WTC11 (cell line): ENCODE measurements around the gene PCBP1. TPM values are rescaled to one million over a fixed set of nuclear protein-coding genes. Genes with fewer than 3 reads are reported as not detected.

Experiments used
- ARID4B ChIP-seq: sonication (generic); formaldehyde crosslinking; IDR thresholded peaks from 2 replicates; pipeline ENCODE4 v1.8.0; 2023; ENCODE audit warnings: missing genetic modification reagents, mild to moderate bottlenecking, borderline replicate concordance
- CREB1 ChIP-seq: sonication (generic); formaldehyde crosslinking; IDR thresholded peaks from 2 replicates; pipeline ENCODE4 v1.8.0; 2023; ENCODE audit warnings: mild to moderate bottlenecking, missing genetic modification reagents
- ERG ChIP-seq: fragments of 250-450 bp; sonication (Bioruptor Pico); IDR thresholded peaks from 2 replicates; pipeline ENCODE4 v1.8.0; 2021; ENCODE audit warnings: mild to moderate bottlenecking
- FOXK1 ChIP-seq: sonication (generic); formaldehyde crosslinking; IDR thresholded peaks from 2 replicates; pipeline ENCODE4 v1.8.0; 2022; ENCODE audit warnings: mild to moderate bottlenecking, moderate library complexity, missing genetic modification reagents
- FOXP1 ChIP-seq: sonication (generic); formaldehyde crosslinking; IDR thresholded peaks from 2 replicates; pipeline ENCODE4 v1.8.0; 2022; ENCODE audit warnings: missing genetic modification reagents, mild to moderate bottlenecking, moderate library complexity, borderline replicate concordance
- GTF2I ChIP-seq: fragments of 250-450 bp; sonication (Bioruptor Pico); conservative IDR thresholded peaks from 2 replicates; pipeline ENCODE4 v1.4.0; 2021; ENCODE audit warnings: mild to moderate bottlenecking
- MLX ChIP-seq: sonication (generic); formaldehyde crosslinking; IDR thresholded peaks from 2 replicates; pipeline ENCODE4 v1.8.1; 2023; ENCODE audit warnings: mild to moderate bottlenecking, missing genetic modification reagents, moderate library complexity
- NFATC4 ChIP-seq: fragments of 250-450 bp; sonication (Bioruptor Pico); IDR thresholded peaks from 2 replicates; pipeline ENCODE4 v1.9.0; 2021; ENCODE audit warnings: mild to moderate bottlenecking
- NR2C2 ChIP-seq: sonication (generic); formaldehyde crosslinking; IDR thresholded peaks from 2 replicates; pipeline ENCODE4 v1.8.0; 2022; ENCODE audit warnings: mild to moderate bottlenecking, missing genetic modification reagents
- PREB ChIP-seq: sonication (generic); formaldehyde crosslinking; IDR thresholded peaks from 2 replicates; pipeline ENCODE4 v1.8.1; 2022; ENCODE audit warnings: mild to moderate bottlenecking, missing genetic modification reagents, moderate library complexity, borderline replicate concordance
- PRRX2 ChIP-seq: fragments of 250-450 bp; sonication (Bioruptor Pico); IDR thresholded peaks from 2 replicates; pipeline ENCODE4 v1.8.0; 2021; ENCODE audit warnings: mild to moderate bottlenecking
- RORB ChIP-seq: fragments of 250-450 bp; sonication (Bioruptor Pico); IDR thresholded peaks from 2 replicates; pipeline ENCODE4 v1.9.0; 2021; ENCODE audit warnings: mild to moderate bottlenecking
- STAT6 ChIP-seq: sonication (generic); formaldehyde crosslinking; conservative IDR thresholded peaks from 2 replicates; pipeline ENCODE4 v1.8.1; 2023; ENCODE audit warnings: mild to moderate bottlenecking, low read depth, missing genetic modification reagents, moderate library complexity
- TEAD1 ChIP-seq: sonication (generic); formaldehyde crosslinking; IDR thresholded peaks from 2 replicates; pipeline ENCODE4 v1.8.0; 2022; ENCODE audit warnings: mild to moderate bottlenecking, missing genetic modification reagents
- ZBTB21 ChIP-seq: sonication (generic); formaldehyde crosslinking; IDR thresholded peaks from 2 replicates; pipeline ENCODE4 v1.8.1; 2023; ENCODE audit warnings: mild to moderate bottlenecking, missing genetic modification reagents, borderline replicate concordance
- ZNF138 ChIP-seq: sonication (generic); formaldehyde crosslinking; conservative IDR thresholded peaks from 2 replicates; pipeline ENCODE4 v1.8.1; 2022; ENCODE audit warnings: mild to moderate bottlenecking, moderate library complexity, missing genetic modification reagents
- ZNF281 ChIP-seq: sonication (generic); formaldehyde crosslinking; IDR thresholded peaks from 2 replicates; pipeline ENCODE4 v1.8.0; 2023; ENCODE audit warnings: mild to moderate bottlenecking, missing genetic modification reagents
- ZNF396 ChIP-seq: fragments of 250-450 bp; sonication (Bioruptor Pico); IDR thresholded peaks from 2 replicates; pipeline ENCODE4 v1.8.0; 2021; ENCODE audit warnings: mild to moderate bottlenecking, moderate library complexity, borderline replicate concordance
- ZNF423 ChIP-seq: fragments of 250-450 bp; sonication (Bioruptor Pico); IDR thresholded peaks from 2 replicates; pipeline ENCODE4 v2.1.2; 2022; ENCODE audit warnings: mild to moderate bottlenecking, moderate library complexity
- ZNF425 ChIP-seq: fragments of 250-450 bp; sonication (Bioruptor Pico); conservative IDR thresholded peaks from 2 replicates; pipeline ENCODE4 v1.9.0; 2021; ENCODE audit warnings: mild to moderate bottlenecking
- ZSCAN18 ChIP-seq: fragments of 250-450 bp; sonication (Bioruptor Pico); IDR thresholded peaks from 2 replicates; pipeline ENCODE4 v2.1.2; 2022; ENCODE audit warnings: mild to moderate bottlenecking, moderate library complexity
- total RNA-seq: library from RNA; stranded (reverse); gene quantifications from 3 replicates; pipeline ENCODE4 v1.2.3, GENCODE V29; 2021

The PCBP1 gene
- total RNA-seq, 1 experiment from 2014 or later = 489 TPM

- TF ChIP-seq PREB = 0 out of 2 replicates have a peak, but pooled peaks have one; percentile 53
- TF ChIP-seq ZNF425 (CRISPR knock-in tag) = 0 out of 2 replicates have a peak, but pooled peaks have one; percentile 79
- no peak for TF ChIP-seq ZNF138
- TF ChIP-seq FOXK1 (CRISPR knock-in tag) = no peak; the same call in 1 of the 2 replicates
- TF ChIP-seq MLX (CRISPR knock-in tag) = no peak
- no peak for TF ChIP-seq NFATC4 (CRISPR knock-in tag)
- 0 out of 2 replicates have a peak, but pooled peaks have one; percentile 68 for TF ChIP-seq PRRX2 (CRISPR knock-in tag)
- TF ChIP-seq ZNF281 (CRISPR knock-in tag) = no peak
- TF ChIP-seq NR2C2 (CRISPR knock-in tag) = peak; percentile 85
- no peak for TF ChIP-seq CREB1 (CRISPR knock-in tag)
- TF ChIP-seq ZBTB21 (CRISPR knock-in tag) = no peak
- no peak for TF ChIP-seq TEAD1 (CRISPR knock-in tag)
- TF ChIP-seq ERG (CRISPR knock-in tag) = no peak
- TF ChIP-seq GTF2I (CRISPR knock-in tag) = no peak
- TF ChIP-seq ARID4B (CRISPR knock-in tag) = no peak
- TF ChIP-seq RORB (CRISPR knock-in tag) = 0 out of 2 replicates have a peak, but pooled peaks have one; percentile 67
- TF ChIP-seq ZNF423 (CRISPR knock-in tag) = no peak
- TF ChIP-seq FOXP1 (CRISPR knock-in tag) = no peak
- no peak for TF ChIP-seq STAT6
- no peak for TF ChIP-seq ZSCAN18
- no peak for TF ChIP-seq ZNF396
These were observed at the start of gene PCBP1 (continued) for GRCh38 chr2:70086838-70087701.
